HL-60 (cell line): Measurements from ENCODE around the gene ANGPTL2.

ENCODE experiments used
- CTCF ChIP-seq: IDR thresholded peaks from one replicate; pipeline ENCODE4 v1.5.1; 2011; ENCODE audit warnings: low read length, control low read depth, inconsistent platforms; ENCODE audit not compliant: insufficient read depth
- GABPA ChIP-seq: IDR thresholded peaks from 2 replicates; pipeline ENCODE4 v1.6.1; 2012; ENCODE audit warnings: low read depth
- POLR2AphosphoS5 ChIP-seq: IDR thresholded peaks from 2 replicates; pipeline ENCODE4 v1.6.1; 2012; ENCODE audit warnings: low read depth
- REST ChIP-seq: IDR thresholded peaks from 2 replicates; pipeline ENCODE4 v1.6.1; 2012; ENCODE audit warnings: low read depth; ENCODE audit not compliant: insufficient replicate concordance
- SPI1 ChIP-seq: IDR thresholded peaks from 2 replicates; pipeline ENCODE4 v1.6.1; 2012; ENCODE audit warnings: low read depth, mild to moderate bottlenecking, borderline replicate concordance

GRCh38 chr9:127147251-127147650 is 24.8 kb upstream of the ANGPTL2 start:
- TF ChIP-seq CTCF (no peak), GABPA (no peak), POLR2AphosphoS5 (no peak), REST (no peak), SPI1 (no peak)
